SK-N-SH treated with all-trans-retinoic acid at 6 μM for 48 hours (cell line): ENCODE measurements around the gene SUSD6.

Experiments
- ATAC-seq: fragments of 200-7000 bp; cut with Tn5 transposase; 3 replicates; pipeline ENCODE4 v1.9.1; 2020; ENCODE audit warnings: mild to moderate bottlenecking, moderate library complexity
- ARNTL ChIP-seq: fragments of 450-650 bp; formaldehyde crosslinking; IDR thresholded peaks from 2 replicates; pipeline ENCODE4 v1.5.0; 2020; ENCODE audit warnings: low read depth, mild to moderate bottlenecking, moderate library complexity, borderline replicate concordance
- BACH2 ChIP-seq: fragments of 250-450 bp; sonication (Bioruptor Pico); IDR thresholded peaks from 2 replicates; pipeline ENCODE4 v1.9.0; 2021; ENCODE audit warnings: mild to moderate bottlenecking, borderline replicate concordance
- CSDC2 ChIP-seq: fragments of 250-450 bp; sonication (Bioruptor Pico); IDR thresholded peaks from 2 replicates; pipeline ENCODE4 v1.5.0; 2020; ENCODE audit warnings: mild to moderate bottlenecking, moderate library complexity
- ESRRG ChIP-seq: fragments of 250-450 bp; sonication (Bioruptor Pico); IDR thresholded peaks from 2 replicates; pipeline ENCODE4 v1.6.1; 2021; ENCODE audit warnings: mild to moderate bottlenecking
- GLIS3 ChIP-seq: fragments of 250-450 bp; sonication (Bioruptor Pico); IDR thresholded peaks from 2 replicates; pipeline ENCODE4 v1.5.0; 2020; ENCODE audit warnings: mild to moderate bottlenecking, moderate library complexity
- OSR1 ChIP-seq: fragments of 250-450 bp; sonication (Bioruptor Pico); IDR thresholded peaks from 2 replicates; pipeline ENCODE4 v1.8.0; 2022; ENCODE audit warnings: moderate library complexity, mild to moderate bottlenecking, inconsistent platforms
- PPARA ChIP-seq: fragments of 250-450 bp; sonication (Bioruptor Pico); IDR thresholded peaks from 2 replicates; pipeline ENCODE4 v1.5.0; 2020; ENCODE audit warnings: mild to moderate bottlenecking, borderline replicate concordance
- ZFP3 ChIP-seq: fragments of 250-450 bp; sonication (Bioruptor Pico); IDR thresholded peaks from 2 replicates; pipeline ENCODE4 v1.5.0; 2020; ENCODE audit warnings: mild to moderate bottlenecking, moderate library complexity
- ZNF565 ChIP-seq: fragments of 450-650 bp; formaldehyde crosslinking; conservative IDR thresholded peaks from 2 replicates; pipeline ENCODE4 v1.5.0; 2020; ENCODE audit warnings: low read depth, mild to moderate bottlenecking, moderate library complexity
- ZNF8 ChIP-seq: fragments of 450-650 bp; formaldehyde crosslinking; IDR thresholded peaks from 2 replicates; pipeline ENCODE4 v1.5.0; 2020; ENCODE audit warnings: mild to moderate bottlenecking, moderate library complexity
- TF ChIP-seq, protein P1 (sequence below): fragments of 250-450 bp; sonication (Bioruptor Pico); IDR thresholded peaks from 2 replicates; pipeline ENCODE4 v1.5.1; 2021; ENCODE audit warnings: mild to moderate bottlenecking, moderate library complexity
- TF ChIP-seq, protein P2 (sequence below): fragments of 250-450 bp; sonication (Bioruptor Pico); IDR thresholded peaks from 2 replicates; pipeline ENCODE4 v1.8.0; 2021; ENCODE audit warnings: low read depth, mild to moderate bottlenecking, moderate library complexity, borderline replicate concordance
- TF ChIP-seq, protein P3 (sequence below): fragments of 250-450 bp; sonication (Bioruptor Pico); IDR thresholded peaks from 2 replicates; pipeline ENCODE4 v1.8.0; 2020; ENCODE audit warnings: mild to moderate bottlenecking, moderate library complexity, borderline replicate concordance
- TF ChIP-seq, protein P4 (sequence below): fragments of 250-450 bp; sonication (Bioruptor Pico); IDR thresholded peaks from 2 replicates; pipeline ENCODE4 v1.5.1; 2020; ENCODE audit warnings: low read depth, mild to moderate bottlenecking, moderate library complexity

The SUSD6 gene

DNA sequence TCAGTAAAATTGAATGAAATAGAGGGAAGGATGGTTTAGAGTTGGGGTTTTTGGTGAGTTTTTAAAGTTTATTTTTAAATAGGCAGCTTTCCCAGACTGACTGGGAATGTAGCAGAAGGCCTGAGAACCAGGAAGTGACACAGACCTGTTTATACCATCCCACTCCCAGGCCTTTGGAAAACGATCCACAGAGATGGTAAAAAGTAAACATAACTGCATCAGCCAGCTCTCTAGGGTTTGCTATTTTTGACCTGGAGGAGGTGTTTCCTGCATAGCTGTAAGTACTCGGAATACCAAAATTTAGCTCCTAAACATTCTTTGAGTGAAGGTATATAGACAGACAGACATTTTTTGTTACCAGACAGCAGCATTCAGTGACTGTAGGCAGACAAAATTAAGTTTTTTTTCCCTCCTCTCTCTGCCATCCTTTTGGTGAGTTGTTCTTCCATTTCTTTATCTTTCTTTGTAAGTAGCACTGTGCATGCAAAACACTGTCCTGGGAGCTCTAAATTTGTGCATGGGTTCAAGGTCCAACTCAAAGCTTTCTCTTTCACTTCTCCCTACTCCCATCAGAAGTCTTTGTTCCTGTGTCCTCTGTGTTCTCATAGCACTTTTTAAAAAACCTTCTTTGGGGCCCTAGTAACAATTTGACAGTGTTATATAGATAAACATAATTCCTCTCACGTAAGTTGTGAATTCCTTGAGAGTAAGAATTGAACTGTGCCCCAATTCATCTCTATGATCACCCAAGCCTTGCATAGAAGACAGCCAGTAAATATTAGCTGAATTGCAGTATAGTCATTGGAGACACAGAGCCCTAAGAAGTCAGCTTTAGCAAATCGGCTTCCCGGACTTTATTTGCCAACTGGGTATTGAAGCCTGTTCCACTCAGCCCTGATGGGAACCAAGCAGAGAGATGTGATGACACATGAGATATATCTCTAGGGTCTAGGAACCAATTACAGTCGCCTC, 37.4 kb downstream of the SUSD6 start (continued):
- TF ChIP-seq, protein P1, sequence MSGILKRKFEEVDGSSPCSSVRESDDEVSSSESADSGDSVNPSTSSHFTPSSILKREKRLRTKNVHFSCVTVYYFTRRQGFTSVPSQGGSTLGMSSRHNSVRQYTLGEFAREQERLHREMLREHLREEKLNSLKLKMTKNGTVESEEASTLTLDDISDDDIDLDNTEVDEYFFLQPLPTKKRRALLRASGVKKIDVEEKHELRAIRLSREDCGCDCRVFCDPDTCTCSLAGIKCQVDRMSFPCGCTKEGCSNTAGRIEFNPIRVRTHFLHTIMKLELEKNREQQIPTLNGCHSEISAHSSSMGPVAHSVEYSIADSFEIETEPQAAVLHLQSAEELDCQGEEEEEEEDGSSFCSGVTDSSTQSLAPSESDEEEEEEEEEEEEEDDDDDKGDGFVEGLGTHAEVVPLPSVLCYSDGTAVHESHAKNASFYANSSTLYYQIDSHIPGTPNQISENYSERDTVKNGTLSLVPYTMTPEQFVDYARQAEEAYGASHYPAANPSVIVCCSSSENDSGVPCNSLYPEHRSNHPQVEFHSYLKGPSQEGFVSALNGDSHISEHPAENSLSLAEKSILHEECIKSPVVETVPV (CRISPR knock-in tag), result no peak
- TF ChIP-seq ARNTL (CRISPR knock-in tag) (no peak), ZFP3 (CRISPR knock-in tag) (no peak), BACH2 (no peak), GLIS3 (CRISPR knock-in tag) (no peak)
- TF ChIP-seq, protein P2, sequence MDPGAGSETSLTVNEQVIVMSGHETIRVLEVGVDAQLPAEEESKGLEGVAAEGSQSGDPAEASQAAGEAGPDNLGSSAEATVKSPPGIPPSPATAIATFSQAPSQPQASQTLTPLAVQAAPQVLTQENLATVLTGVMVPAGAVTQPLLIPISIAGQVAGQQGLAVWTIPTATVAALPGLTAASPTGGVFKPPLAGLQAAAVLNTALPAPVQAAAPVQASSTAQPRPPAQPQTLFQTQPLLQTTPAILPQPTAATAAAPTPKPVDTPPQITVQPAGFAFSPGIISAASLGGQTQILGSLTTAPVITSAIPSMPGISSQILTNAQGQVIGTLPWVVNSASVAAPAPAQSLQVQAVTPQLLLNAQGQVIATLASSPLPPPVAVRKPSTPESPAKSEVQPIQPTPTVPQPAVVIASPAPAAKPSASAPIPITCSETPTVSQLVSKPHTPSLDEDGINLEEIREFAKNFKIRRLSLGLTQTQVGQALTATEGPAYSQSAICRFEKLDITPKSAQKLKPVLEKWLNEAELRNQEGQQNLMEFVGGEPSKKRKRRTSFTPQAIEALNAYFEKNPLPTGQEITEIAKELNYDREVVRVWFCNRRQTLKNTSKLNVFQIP (CRISPR knock-in tag), result no peak

DNA sequence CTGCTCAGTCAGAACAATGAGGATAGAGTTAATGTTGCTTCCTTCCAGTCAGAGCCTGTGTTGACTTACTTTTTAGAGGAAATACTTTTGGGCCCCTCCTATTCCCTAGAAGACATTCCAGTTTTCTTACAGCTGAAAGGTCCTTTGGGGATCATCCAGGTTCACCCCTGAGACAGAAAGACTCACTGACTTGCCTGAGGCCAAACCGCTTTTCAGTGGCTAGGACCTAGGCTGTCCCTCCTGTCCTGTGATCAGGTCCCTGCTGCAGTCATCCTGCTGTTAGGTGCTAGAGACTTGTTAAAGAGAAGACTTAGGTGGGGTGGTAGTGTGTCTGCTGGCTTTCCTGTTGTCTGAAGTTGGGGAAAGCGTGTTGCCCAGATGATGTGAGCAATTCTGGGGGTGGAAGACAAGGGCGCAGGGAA, 39.6 kb downstream of the SUSD6 start:
- no peak for ATAC-seq
- TF ChIP-seq, protein P2 (CRISPR knock-in tag), result no peak
- TF ChIP-seq ZNF565 (CRISPR knock-in tag), result no peak
- TF ChIP-seq, protein P3, sequence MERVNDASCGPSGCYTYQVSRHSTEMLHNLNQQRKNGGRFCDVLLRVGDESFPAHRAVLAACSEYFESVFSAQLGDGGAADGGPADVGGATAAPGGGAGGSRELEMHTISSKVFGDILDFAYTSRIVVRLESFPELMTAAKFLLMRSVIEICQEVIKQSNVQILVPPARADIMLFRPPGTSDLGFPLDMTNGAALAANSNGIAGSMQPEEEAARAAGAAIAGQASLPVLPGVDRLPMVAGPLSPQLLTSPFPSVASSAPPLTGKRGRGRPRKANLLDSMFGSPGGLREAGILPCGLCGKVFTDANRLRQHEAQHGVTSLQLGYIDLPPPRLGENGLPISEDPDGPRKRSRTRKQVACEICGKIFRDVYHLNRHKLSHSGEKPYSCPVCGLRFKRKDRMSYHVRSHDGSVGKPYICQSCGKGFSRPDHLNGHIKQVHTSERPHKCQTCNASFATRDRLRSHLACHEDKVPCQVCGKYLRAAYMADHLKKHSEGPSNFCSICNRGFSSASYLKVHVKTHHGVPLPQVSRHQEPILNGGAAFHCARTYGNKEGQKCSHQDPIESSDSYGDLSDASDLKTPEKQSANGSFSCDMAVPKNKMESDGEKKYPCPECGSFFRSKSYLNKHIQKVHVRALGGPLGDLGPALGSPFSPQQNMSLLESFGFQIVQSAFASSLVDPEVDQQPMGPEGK, result no peak
- TF ChIP-seq, all 23 proteins: peak for 0

DNA sequence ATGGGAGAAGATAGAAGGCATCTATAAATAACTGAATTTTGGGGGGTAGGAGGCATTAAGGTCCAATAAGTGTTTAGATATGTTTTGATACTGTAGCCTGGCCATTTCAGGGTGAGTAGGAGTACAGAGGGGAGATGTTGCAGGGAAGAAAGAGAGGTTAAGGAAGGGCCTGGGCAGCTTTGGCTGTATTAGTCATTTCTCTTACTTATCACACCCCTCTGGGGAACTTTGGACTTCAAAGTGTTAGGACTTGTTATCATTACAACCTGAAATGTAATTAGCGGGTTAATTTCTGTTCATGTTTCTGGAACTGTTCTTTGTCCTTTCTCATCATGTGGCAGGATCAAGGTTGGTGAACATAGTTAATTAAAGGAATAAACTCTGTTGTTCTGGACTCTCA, 40.3 kb downstream of the SUSD6 start:
- ATAC-seq, result no peak
- TF ChIP-seq ZFP3 (CRISPR knock-in tag), result peak; percentile 69; the same call in 1 of the 2 replicates
- TF ChIP-seq BACH2, result no peak
- TF ChIP-seq CSDC2 (CRISPR knock-in tag), result no peak
- no peak for TF ChIP-seq ZNF8
- TF ChIP-seq, protein P4, sequence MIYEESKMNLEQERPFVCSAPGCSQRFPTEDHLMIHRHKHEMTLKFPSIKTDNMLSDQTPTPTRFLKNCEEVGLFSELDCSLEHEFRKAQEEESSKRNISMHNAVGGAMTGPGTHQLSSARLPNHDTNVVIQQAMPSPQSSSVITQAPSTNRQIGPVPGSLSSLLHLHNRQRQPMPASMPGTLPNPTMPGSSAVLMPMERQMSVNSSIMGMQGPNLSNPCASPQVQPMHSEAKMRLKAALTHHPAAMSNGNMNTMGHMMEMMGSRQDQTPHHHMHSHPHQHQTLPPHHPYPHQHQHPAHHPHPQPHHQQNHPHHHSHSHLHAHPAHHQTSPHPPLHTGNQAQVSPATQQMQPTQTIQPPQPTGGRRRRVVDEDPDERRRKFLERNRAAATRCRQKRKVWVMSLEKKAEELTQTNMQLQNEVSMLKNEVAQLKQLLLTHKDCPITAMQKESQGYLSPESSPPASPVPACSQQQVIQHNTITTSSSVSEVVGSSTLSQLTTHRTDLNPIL, result no peak
- no peak for TF ChIP-seq PPARA
- TF ChIP-seq OSR1, result no peak
- TF ChIP-seq, all 23 proteins: peak for 1

DNA sequence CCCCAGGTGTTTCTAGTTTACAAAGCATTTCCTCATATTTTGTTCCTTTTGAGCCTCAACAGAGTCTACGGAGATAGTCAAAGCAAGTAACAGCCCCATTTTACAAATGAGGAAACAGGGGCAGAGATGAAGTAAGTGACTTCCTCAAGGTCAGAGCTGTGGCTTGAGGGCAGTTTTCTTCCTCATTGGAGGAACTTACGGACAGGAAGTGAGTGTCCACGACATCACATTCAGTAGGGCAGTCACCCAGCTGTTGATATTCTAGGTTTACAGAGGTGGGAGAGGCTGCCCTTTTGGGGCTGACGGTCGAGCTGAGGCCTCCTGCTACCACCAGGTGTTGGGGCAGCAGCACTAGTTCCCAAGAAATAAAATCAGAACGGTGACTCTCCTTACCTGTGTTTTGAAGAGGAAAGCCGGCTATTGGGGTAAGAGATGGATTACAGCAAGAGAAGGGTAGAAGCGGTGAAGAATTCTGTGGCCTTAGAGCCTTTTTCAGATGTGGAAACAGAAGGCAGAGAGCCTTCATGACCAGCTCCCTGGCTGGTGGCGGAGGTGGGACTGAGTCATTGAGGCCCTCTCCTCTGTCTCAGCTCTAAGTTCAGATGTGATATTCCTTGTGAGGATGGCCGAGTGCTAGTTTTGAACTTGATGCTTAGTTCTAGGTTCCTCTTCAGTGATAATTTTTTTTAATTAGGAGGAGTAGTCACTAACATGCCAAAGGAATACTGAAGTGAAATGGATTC, 41.7 kb downstream of the SUSD6 start:
- no peak for ATAC-seq
- TF ChIP-seq PPARA, result no peak
- no peak for TF ChIP-seq ESRRG (CRISPR knock-in tag)
- TF ChIP-seq, protein P3, result no peak
- no peak for TF ChIP-seq ZFP3 (CRISPR knock-in tag)
- no peak for TF ChIP-seq CSDC2 (CRISPR knock-in tag)
- no peak for TF ChIP-seq BACH2
- TF ChIP-seq GLIS3 (CRISPR knock-in tag), result no peak
- TF ChIP-seq ZNF565 (CRISPR knock-in tag), result no peak
